ENCODE measurements around the gene ATP11A. TPM values are rescaled to one million over a fixed set of nuclear protein-coding genes. Genes with fewer than 3 reads are reported as not detected.

Gene ATP11A
- total and polyA plus RNA-seq, 2 donors (not counting 3 experiments of a cell fraction or from before 2014, with no cell fraction given) = 16.5 to 88.1 TPM

GRCh38 chr13:112777637-112778406 is 88.0 kb downstream of the ATP11A start:
- FAIRE-seq (no peak), DNase-seq (ENCODE audit: low read depth, low spot score) (no peak)
- ChIA-PET POLR2A (no interaction called here), CTCF (no interaction called here)
- Histone ChIP-seq H3K4me2 (ENCODE audit: insufficient read depth, low read length) (no peak overlapping the region), H3K36me3 (ENCODE audit: control insufficient read depth in 2 of 2, extremely low read depth in 1 of 2, insufficient read depth in 2 of 2, low read length in 2 of 2) (peaks cover 0 to 2% of the 10 kb centered on the region in 2 experiments), H3K79me2 (ENCODE audit: control insufficient read depth, insufficient read depth, low read length) (no peaks in the 10 kb centered on the region), H3K9me3 (replicated peaks; ENCODE audit: control insufficient read depth, insufficient read depth, low read length) (no peaks in the 10 kb centered on the region), H3K9me1 (replicated peaks; ENCODE audit: control insufficient read depth, extremely low read depth, insufficient read depth, low read length) (no peaks in the 10 kb centered on the region), H4K20me1 (replicated peaks; ENCODE audit: control insufficient read depth, extremely low read depth, insufficient read depth, low read length) (no peaks in the 10 kb centered on the region), H3K4me3 (replicated peaks in 1 of 3; ENCODE audit: insufficient read depth in 1 of 3, low read depth in 1 of 3, low read length in 3 of 3) (no peak overlapping the region), H3K9ac (replicated peaks; ENCODE audit: extremely low read depth, insufficient read depth, low read length) (no peak overlapping the region), H3K27ac (ENCODE audit: insufficient read depth, low read depth, low read length) (no peak overlapping the region), H3K4me1 (ENCODE audit: control insufficient read depth, extremely low read depth, insufficient read depth, low read length) (peaks cover 6% of the 10 kb centered on the region), H3K27me3 (ENCODE audit: control insufficient read depth in 2 of 2, insufficient read depth in 2 of 2, low read length in 2 of 2) (no peaks in the 10 kb centered on the region), H2AFZ (ENCODE audit: low read depth, low read length) (no peak overlapping the region)
- intact Hi-C loops (cut with micrococcal nuclease) = no loop called here
- dilution Hi-C loops (cut with MboI; ENCODE audit: extremely low pct_ligation_motif_present, low sequenced_read_pairs) = no loop called here
- TF ChIP-seq POLR2AphosphoS5 (IDR thresholded peaks at IDR 0.05; ENCODE audit: insufficient read depth, low read depth, low read length) (no peak), MAX (IDR thresholded peaks at IDR 0.05; ENCODE audit: insufficient read depth, insufficient read length) (no peak), POLR2A (IDR thresholded peaks at IDR 0.05; ENCODE audit: low read depth, low read length) (no peak), CTCF (IDR thresholded peaks at IDR 0.05; ENCODE audit: extremely low read depth in 1 of 2, insufficient read depth in 1 of 2, low read depth in 1 of 2, low read length in 2 of 2) (no peak), FOS (IDR thresholded peaks at IDR 0.05; ENCODE audit: borderline replicate concordance, insufficient read depth, low read length) (no peak), JUN (IDR thresholded peaks at IDR 0.05; ENCODE audit: borderline replicate concordance, insufficient read depth, insufficient read length, low read depth) (no peak), EZH2 (IDR thresholded peaks at IDR 0.05; ENCODE audit: borderline replicate concordance, low read depth, low read length, severe bottlenecking) (no peak)
- BruUV-seq (replicated peaks) = no TSS peak

Measured in endothelial cell of umbilical vein (primary cell).